Smooth muscle cell (in vitro differentiated cells): ENCODE measurements around the gene RPS29. TPM values are rescaled to one million over a fixed set of nuclear protein-coding genes. Genes with fewer than 3 reads are reported as not detected.
"Not testable (repeated sequence)": the region's sequence is repeated elsewhere in the genome, so short reads cannot be mapped to it uniquely, and the experiment has no call there.

ENCODE experiments used
- DNase-seq: peaks from one replicate; lab custom pipeline; 2025; ENCODE audit not compliant: unreplicated experiment; lab: John Stamatoyannopoulos, UW
- H2AFZ ChIP-seq: fragments of 200-600 bp; sonication (generic); 2 replicates; pipeline ENCODE4 v1.6.0; 2016; ENCODE audit warnings: antibody characterized with exemption, low read depth, mild to moderate bottlenecking
- H3F3A ChIP-seq: fragments of 200-600 bp; sonication (generic); 2 replicates; pipeline ENCODE4 v1.6.0; 2017; ENCODE audit warnings: antibody characterized with exemption, low read depth
- H3K27ac ChIP-seq: fragments of 200-600 bp; sonication (generic); 2 replicates; pipeline ENCODE4 v1.5.1; 2016; ENCODE audit warnings: low read depth, mild to moderate bottlenecking
- H3K27me3 ChIP-seq: fragments of 200-600 bp; sonication (generic); 2 replicates; pipeline ENCODE4 v1.6.1; 2016; ENCODE audit warnings: low read depth, mild to moderate bottlenecking
- H3K36me3 ChIP-seq: fragments of 200-600 bp; sonication (generic); 2 replicates; pipeline ENCODE4 v1.5.1; 2016; ENCODE audit warnings: low read depth
- H3K4me1 ChIP-seq: fragments of 200-600 bp; sonication (generic); 2 replicates; pipeline ENCODE4 v1.5.1; 2016; ENCODE audit warnings: low read depth
- H3K4me2 ChIP-seq: fragments of 200-600 bp; sonication (generic); 2 replicates; pipeline ENCODE4 v1.6.0; 2016; ENCODE audit warnings: mild to moderate bottlenecking
- H3K4me3 ChIP-seq: fragments of 200-600 bp; sonication (generic); 2 replicates; pipeline ENCODE4 v1.5.1; 2016; ENCODE audit warnings: mild to moderate bottlenecking
- H3K79me2 ChIP-seq: fragments of 200-600 bp; sonication (generic); 2 replicates; pipeline ENCODE4 v1.6.0; 2016; ENCODE audit warnings: low read depth, mild to moderate bottlenecking
- H3K9ac ChIP-seq: fragments of 200-600 bp; sonication (generic); 2 replicates; pipeline ENCODE4 v1.6.0; 2016; ENCODE audit warnings: low read depth
- H3K9me3 ChIP-seq: fragments of 200-600 bp; sonication (generic); replicated peaks from 2 replicates; pipeline ENCODE4 v1.5.1; 2016; ENCODE audit warnings: low read depth
- H4K20me1 ChIP-seq: fragments of 200-600 bp; sonication (generic); 2 replicates; pipeline ENCODE4 v1.6.0; 2016; ENCODE audit warnings: low read depth
- CTCF ChIP-seq: fragments of 200-600 bp; sonication (generic); IDR thresholded peaks from 2 replicates; pipeline ENCODE4 v1.5.1; 2017; ENCODE audit warnings: borderline replicate concordance, mild to moderate bottlenecking, antibody characterized with exemption; ENCODE audit not compliant: insufficient read depth, poor library complexity, severe bottlenecking
- WGBS: methylation state at CpG from one replicate; pipeline ENCODE4 v1.1.7; 2016; ENCODE audit warnings: low lambda C conversion rate; 5-methylcytosine and 5-hydroxymethylcytosine counted together
- polyA plus RNA-seq: library from polyadenylated mRNA; unstranded; fragments of >200 nt; fragmentation: Nextera tagmentation; extraction: Ambion mirVana; gene quantifications from 2 replicates; pipeline ENCODE4 v1.2.1, GENCODE V29; 2016
- total RNA-seq: library from RNA; depleted of rRNA; stranded (reverse); fragments of >200 nt; gene quantifications from 2 replicates; pipeline ENCODE4 v1.2.3, GENCODE V29; 2014

RPS29 gene
- total and polyA plus RNA-seq, 2 experiments from 2014 or later = 1,151 to 7,688 TPM

GRCh38 chr14:49621114-49621881 is 35.1 kb upstream of the RPS29 start:
- Histone ChIP-seq H3K9me3 (no peaks in the 10 kb centered on the region), H3K4me1 (peaks cover 36% of the 10 kb centered on the region), H3K9ac (peak overlapping the region; percentile 95), H3K27ac (peak overlapping the region; percentile 96), H3K79me2 (peaks cover 63% of the 10 kb centered on the region), H3F3A (peaks cover 23% of the 10 kb centered on the region), H3K4me3 (peak overlapping the region; percentile 91), H3K27me3 (no peaks in the 10 kb centered on the region), H3K36me3 (no peaks in the 10 kb centered on the region), H4K20me1 (peaks cover 58% of the 10 kb centered on the region), H3K4me2 (peak overlapping the region; percentile 98), H2AFZ (peak overlapping the region; percentile 76)
- 8% methylated on average over 30 of the region's 65 CpGs for WGBS
- no peak for TF ChIP-seq CTCF
- DNase-seq = no peak

GRCh38 chr14:49620182-49621113 is 34.3 kb upstream of the RPS29 start, which contains the start of the genes MGAT2 and RPL36AL:
MGAT2 (plus strand) TSS chr14:49620799; CDS start chr14:49621269, 470 bp downstream.
RPL36AL (minus strand) TSS chr14:49620626; CDS start chr14:49619104, 1,522 bp downstream.
- peaks cover 36% of the 10 kb centered on the region for H3K4me1 ChIP-seq
- peaks cover 19% of the 10 kb centered on the region for H3F3A ChIP-seq
- under 1% methylated on average over 73 of the region's 85 CpGs for whole genome bisulfite sequencing
- peak within 1 kb of the TSS; percentile 76 for H2AFZ ChIP-seq
- peak within 1 kb of the TSS; percentile 91 for H3K4me3 ChIP-seq
- peaks cover 63% of the 10 kb centered on the region for H3K79me2 ChIP-seq
- no peaks in the 10 kb centered on the region for H3K9me3 ChIP-seq
- peak within 1 kb of the TSS; percentile 95 for H3K9ac ChIP-seq
- peak within 1 kb of the TSS; percentile 96 for H3K27ac ChIP-seq
- H3K4me2 ChIP-seq = peak within 1 kb of the TSS; percentile 98
- TF ChIP-seq CTCF = peak; percentile 22
- peak; percentile 90 for DNase-seq
- peaks cover 58% of the 10 kb centered on the region for H4K20me1 ChIP-seq
- no peaks in the 10 kb centered on the region for H3K27me3 ChIP-seq
- no peaks in the 10 kb centered on the region for H3K36me3 ChIP-seq

DNA sequence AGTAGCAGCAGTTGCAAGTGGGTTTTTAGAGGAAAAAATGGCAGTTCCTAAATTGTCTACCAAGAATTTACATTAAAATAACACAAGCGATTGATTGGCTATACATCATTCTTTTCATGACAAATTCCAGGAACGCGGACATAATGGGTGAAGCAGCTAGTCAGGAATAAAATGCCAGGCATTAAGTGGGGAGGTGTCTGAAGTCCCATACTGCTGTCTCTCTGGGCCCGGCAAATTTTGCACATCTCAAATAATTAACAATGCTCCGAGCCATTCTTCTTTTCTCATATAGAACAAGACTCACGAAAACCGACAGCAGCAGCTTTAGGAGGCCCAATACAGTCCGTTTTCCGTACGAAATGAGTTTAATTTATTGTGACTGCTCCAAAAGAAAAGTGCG is 33.5 kb upstream of the RPS29 start:
- no peak for TF ChIP-seq CTCF
- no peaks in the 10 kb centered on the region for H3K36me3 ChIP-seq
- H3K27ac ChIP-seq = peak overlapping the region; percentile 96
- peaks cover 36% of the 10 kb centered on the region for H3K4me1 ChIP-seq
- peak overlapping the region; percentile 62 for H2AFZ ChIP-seq
- peaks cover 58% of the 10 kb centered on the region for H3K79me2 ChIP-seq
- H3K9me3 ChIP-seq = no peaks in the 10 kb centered on the region
- H4K20me1 ChIP-seq = peaks cover 58% of the 10 kb centered on the region
- H3F3A ChIP-seq = peaks cover 18% of the 10 kb centered on the region
- peak overlapping the region; percentile 91 for H3K4me3 ChIP-seq
- WGBS = under 1% methylated on average over 11 of the region's 11 CpGs
- H3K4me2 ChIP-seq = peak overlapping the region; percentile 98
- DNase-seq = no peak
- peak overlapping the region; percentile 95 for H3K9ac ChIP-seq
- H3K27me3 ChIP-seq = no peaks in the 10 kb centered on the region

GRCh38 chr14:49619273-49619672 is 33.1 kb upstream of the RPS29 start:
- not testable (repeated sequence) for H3K27me3 ChIP-seq, H2AFZ ChIP-seq, H3K36me3 ChIP-seq, H3K9me3 ChIP-seq, DNase-seq
- Histone ChIP-seq H4K20me1 (peaks cover 55% of the 10 kb centered on the region), H3K9ac (peak overlapping the region; percentile 95), H3F3A (peaks cover 18% of the 10 kb centered on the region), H3K27ac (peak overlapping the region; percentile 96), H3K4me1 (peaks cover 36% of the 10 kb centered on the region), H3K79me2 (peaks cover 53% of the 10 kb centered on the region), H3K4me2 (peak overlapping the region; percentile 98), H3K4me3 (peak overlapping the region; percentile 91)
- 54% methylated on average over 19 of the region's 19 CpGs for WGBS
